Transverse colon (tissue), 4 donors: ENCODE measurements around the gene RAI14. TPM values are rescaled to one million over a fixed set of nuclear protein-coding genes. Genes with fewer than 3 reads are reported as not detected.

Experiments
- DNase-seq: peaks from one replicate; pipeline ENCODE4 v3.0.0-alpha.2; 2019
- H3K27ac ChIP-seq, 4 donors: fragments of 200-600 bp; sonication (generic); 2 replicates each; pipeline ENCODE4 v1.5.1; 2016 to 2018; ENCODE audit warnings: inconsistent platforms in 4 of 4
- H3K27me3 ChIP-seq: fragments of 200-600 bp; sonication (generic); 2 replicates; pipeline ENCODE4 v1.5.1; 2017; ENCODE audit warnings: inconsistent platforms
- H3K36me3 ChIP-seq, 4 donors: fragments of 200-600 bp; sonication (generic); 2 replicates each; pipeline ENCODE4 v1.5.1; 2017 to 2019; ENCODE audit warnings: inconsistent platforms in 4 of 4
- H3K4me1 ChIP-seq, 4 donors: fragments of 200-600 bp; sonication (generic); 2 replicates each; pipeline ENCODE4 v1.5.1; 2017 to 2020; ENCODE audit warnings: inconsistent platforms in 4 of 4
- H3K4me3 ChIP-seq, 4 donors: fragments of 200-600 bp; sonication (generic); 1 replicate in 1 of 4; 2 replicates in 3 of 4; pipeline versions ENCODE4 v1.5.1 to v1.6.1; 2017 to 2019; ENCODE audit warnings: inconsistent platforms in 4 of 4
- H3K9me3 ChIP-seq, 2 donors: fragments of 200-600 bp; sonication (generic); 2 replicates each; pipeline ENCODE4 v1.5.1; 2017 to 2019; ENCODE audit warnings: inconsistent platforms in 2 of 2
- EP300 ChIP-seq: sonication (generic); formaldehyde crosslinking; IDR thresholded peaks from one replicate; pipeline ENCODE4 v1.6.1; 2017; ENCODE audit warnings: antibody characterized with exemption, low read depth
- POLR2A ChIP-seq: fragments of 450-650 bp; IDR thresholded peaks from one replicate; pipeline ENCODE4 v1.6.1; 2016; ENCODE audit warnings: antibody characterized with exemption, mild to moderate bottlenecking, moderate library complexity
- POLR2AphosphoS5 ChIP-seq, 3 donors: sonication (generic); formaldehyde crosslinking; IDR thresholded peaks; one replicate each; pipeline ENCODE4 v1.6.1; 2016; ENCODE audit warnings: antibody characterized with exemption in 3 of 3
- WGBS, 2 donors: methylation state at CpG; one replicate each; pipeline ENCODE4 v1.1.5; 2018; ENCODE audit warnings: low coverage in 1 of 2; 5-methylcytosine and 5-hydroxymethylcytosine counted together
- in situ Hi-C, 4 donors: fragments of 200-750 bp; cut with MboI; loops; one replicate each; pipeline versions ENCODE4 v1.15.0 to v1.15.1; 2017; ENCODE audit warnings: low sequenced_read_pairs in 3 of 4, low pct_ligation_motif_present in 1 of 4, low pct_unique_long_range_greater_than_20kb in 1 of 4
- intact Hi-C: fragments of 100-400 bp; cut with DNase I; formaldehyde crosslinking; loops from one replicate; pipeline ENCODE4 v1.15.1; 2023; ENCODE audit warnings: low total_unique reads
- total RNA-seq, 4 donors: library from RNA; depleted of rRNA; stranded (reverse); fragments of >200 nt; gene quantifications; one replicate each; pipeline ENCODE4 v1.1.0, GENCODE V29; 2016
- TF ChIP-seq, protein P1 (sequence below), 5 experiments: fragments of 200-600 bp in 3 of 5; fragments of 450-650 bp in 2 of 5; sonication (generic) in 3 of 5; IDR thresholded peaks; 1 replicate in 2 of 5; 2 replicates in 3 of 5; pipeline ENCODE4 v1.5.1; 2016 to 2017; ENCODE audit warnings: antibody characterized with exemption in 5 of 5, inconsistent platforms in 3 of 5, mild to moderate bottlenecking in 2 of 5, moderate library complexity in 1 of 5

RAI14 gene
- total RNA-seq, 4 donors from 2014 or later = 13.9 to 18.3 (median 15.3) TPM

DNA sequence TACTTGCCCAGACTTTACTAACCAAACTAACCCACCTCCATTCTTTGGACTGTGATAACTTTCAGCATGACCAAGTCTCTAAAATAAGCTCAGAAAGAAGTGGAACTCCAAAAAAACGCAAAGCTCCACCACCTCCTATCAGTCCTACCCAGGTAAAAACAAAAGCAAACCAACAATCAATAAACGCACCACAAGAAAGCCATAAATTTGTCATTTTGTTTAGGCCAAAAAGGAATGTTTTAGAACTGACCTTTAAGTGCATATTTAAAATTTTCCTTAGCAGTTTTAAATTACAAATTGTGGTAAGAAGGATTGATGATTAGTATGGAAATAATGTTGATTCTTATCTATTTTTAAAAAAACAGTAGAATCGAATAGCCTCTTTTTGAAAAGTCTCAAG lies 157.4 kb downstream of the RAI14 start:
- Histone ChIP-seq H3K27me3 (no peaks in the 10 kb centered on the region), H3K9me3 (no peaks in the 10 kb centered on the region), H3K27ac (no peak overlapping the region), H3K4me3 (no peak overlapping the region), H3K4me1 (no peaks in the 10 kb centered on the region), H3K36me3 (no peaks in the 10 kb centered on the region)
- WGBS, 2 donors = 83 to 86% methylated on average over 3 of the region's 3 CpGs
- in situ Hi-C loops = no loop called here
- intact Hi-C loops = no loop called here
- no peak for TF ChIP-seq POLR2AphosphoS5 (IDR thresholded peaks at IDR 0.05)
- no peak for TF ChIP-seq POLR2A
- no peak for TF ChIP-seq EP300
- TF ChIP-seq, protein P1, sequence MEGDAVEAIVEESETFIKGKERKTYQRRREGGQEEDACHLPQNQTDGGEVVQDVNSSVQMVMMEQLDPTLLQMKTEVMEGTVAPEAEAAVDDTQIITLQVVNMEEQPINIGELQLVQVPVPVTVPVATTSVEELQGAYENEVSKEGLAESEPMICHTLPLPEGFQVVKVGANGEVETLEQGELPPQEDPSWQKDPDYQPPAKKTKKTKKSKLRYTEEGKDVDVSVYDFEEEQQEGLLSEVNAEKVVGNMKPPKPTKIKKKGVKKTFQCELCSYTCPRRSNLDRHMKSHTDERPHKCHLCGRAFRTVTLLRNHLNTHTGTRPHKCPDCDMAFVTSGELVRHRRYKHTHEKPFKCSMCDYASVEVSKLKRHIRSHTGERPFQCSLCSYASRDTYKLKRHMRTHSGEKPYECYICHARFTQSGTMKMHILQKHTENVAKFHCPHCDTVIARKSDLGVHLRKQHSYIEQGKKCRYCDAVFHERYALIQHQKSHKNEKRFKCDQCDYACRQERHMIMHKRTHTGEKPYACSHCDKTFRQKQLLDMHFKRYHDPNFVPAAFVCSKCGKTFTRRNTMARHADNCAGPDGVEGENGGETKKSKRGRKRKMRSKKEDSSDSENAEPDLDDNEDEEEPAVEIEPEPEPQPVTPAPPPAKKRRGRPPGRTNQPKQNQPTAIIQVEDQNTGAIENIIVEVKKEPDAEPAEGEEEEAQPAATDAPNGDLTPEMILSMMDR (IDR thresholded peaks at IDR 0.05) = no peak
- no peak for DNase-seq

DNA sequence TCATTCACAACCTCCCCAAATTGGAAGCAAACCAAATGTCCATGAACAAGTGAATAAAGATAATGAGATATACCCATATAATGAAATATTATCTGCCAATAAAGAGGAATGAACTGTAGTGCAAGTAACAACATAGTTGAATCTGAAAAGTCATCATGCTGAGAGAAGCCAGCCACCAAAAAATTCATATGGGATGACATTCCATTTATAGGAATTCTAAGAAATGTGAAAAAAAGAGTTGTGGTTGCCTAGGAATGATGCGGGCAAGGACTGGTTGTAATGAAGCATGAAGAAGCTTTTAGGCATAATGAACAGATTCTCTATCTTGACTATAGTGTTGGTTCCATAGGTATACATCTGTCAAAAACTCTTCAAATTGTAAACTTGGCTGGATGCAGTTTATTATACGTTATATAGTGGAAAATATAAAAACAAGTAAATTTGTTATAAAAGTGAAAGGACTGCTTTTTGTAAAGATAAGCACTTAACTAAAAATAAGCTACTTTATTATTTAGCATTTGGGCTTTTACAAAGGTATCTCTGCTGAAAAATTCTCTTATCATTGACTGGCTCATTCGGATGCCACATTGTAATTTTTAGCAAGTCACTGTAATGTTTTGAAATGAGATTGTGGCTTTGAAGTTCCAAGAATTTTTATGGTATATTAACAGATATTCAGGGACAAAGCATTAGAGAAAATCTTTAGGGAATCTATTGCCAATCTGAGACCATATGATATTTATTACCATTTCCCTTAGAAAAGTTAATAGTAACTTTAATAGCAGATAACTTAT lies 161.6 kb downstream of the RAI14 start:
- 86 to 92% methylated on average over 3 of the region's 3 CpGs for WGBS, 2 donors
- Histone ChIP-seq H3K27me3 (no peaks in the 10 kb centered on the region), H3K4me1 (no peaks in the 10 kb centered on the region), H3K36me3 (no peaks in the 10 kb centered on the region), H3K27ac (no peak overlapping the region), H3K4me3 (no peak overlapping the region), H3K9me3 (no peaks in the 10 kb centered on the region)
- in situ Hi-C loops = no loop called here
- DNase-seq = no peak
- TF ChIP-seq EP300 = no peak
- TF ChIP-seq, protein P1 (IDR thresholded peaks at IDR 0.05) = no peak
- TF ChIP-seq POLR2A = no peak
- no peak for TF ChIP-seq POLR2AphosphoS5 (IDR thresholded peaks at IDR 0.05)
- intact Hi-C loops = no loop called here

DNA sequence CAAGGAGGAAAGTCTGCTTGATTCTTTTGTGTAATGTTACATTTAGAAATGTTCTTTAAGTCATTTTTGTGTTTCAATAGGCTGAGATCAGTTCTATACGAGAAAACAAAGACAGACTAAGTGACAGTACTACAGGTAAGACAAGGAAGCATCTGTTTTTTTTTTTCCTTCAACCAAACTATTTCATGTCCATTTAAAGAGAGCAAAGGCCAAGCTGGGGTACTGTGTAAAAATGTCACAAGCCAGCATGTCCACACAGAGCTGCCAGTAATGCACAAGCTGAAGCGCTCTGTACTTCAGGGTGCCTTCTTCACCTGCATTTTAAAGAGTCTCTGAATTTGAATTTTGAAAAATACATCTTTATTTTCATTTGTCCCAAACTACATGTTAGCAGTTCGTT lies 162.6 kb downstream of the RAI14 start:
- in situ Hi-C loops = no loop called here
- no peak overlapping the region for H3K27ac ChIP-seq
- H3K27me3 ChIP-seq = no peaks in the 10 kb centered on the region
- WGBS, 2 donors = 84 to 85% methylated on average over 3 of the region's 3 CpGs
- intact Hi-C loops = no loop called here
- H3K9me3 ChIP-seq = no peaks in the 10 kb centered on the region
- no peaks in the 10 kb centered on the region for H3K4me1 ChIP-seq
- peaks cover 0 to 7% (median 0%) of the 10 kb centered on the region in 4 donors for H3K36me3 ChIP-seq
- TF ChIP-seq, protein P1 (IDR thresholded peaks at IDR 0.05) = no peak
- TF ChIP-seq POLR2A = no peak
- no peak for TF ChIP-seq EP300
- no peak for TF ChIP-seq POLR2AphosphoS5 (IDR thresholded peaks at IDR 0.05)
- H3K4me3 ChIP-seq = no peak overlapping the region
- no peak for DNase-seq

DNA sequence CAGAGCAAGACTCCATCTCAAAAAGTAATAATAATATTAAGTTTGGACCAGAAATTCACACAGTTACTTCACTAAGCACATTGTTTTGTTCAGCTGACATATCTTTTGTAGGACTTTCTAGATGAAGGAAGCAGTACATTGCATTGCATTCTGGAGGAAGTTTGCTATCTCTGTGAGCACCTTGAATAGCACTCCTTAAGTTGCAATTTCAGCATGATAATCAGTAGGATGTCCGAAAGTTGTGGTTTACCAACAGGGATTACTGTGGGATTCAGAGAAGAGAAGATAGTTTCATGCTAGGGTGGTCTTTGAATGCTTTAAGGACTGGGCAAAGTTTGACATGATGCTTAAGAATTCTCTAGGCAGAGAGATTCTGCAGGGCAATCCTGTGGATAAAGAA lies 164.5 kb downstream of the RAI14 start:
- no peak overlapping the region for H3K4me3 ChIP-seq
- in situ Hi-C loops = no loop called here

More for the DNA sequence above, 164.5 kb downstream of the RAI14 start:
- Histone ChIP-seq H3K36me3 (peaks cover 0 to 15% (median 0%) of the 10 kb centered on the region in 4 donors), H3K27me3 (no peaks in the 10 kb centered on the region), H3K4me1 (no peaks in the 10 kb centered on the region), H3K9me3 (no peaks in the 10 kb centered on the region), H3K27ac (no peak overlapping the region)
- WGBS, 2 donors = 94% methylated on average over 1 of the region's 1 CpG; no CpG with 5 or more reads in 1 of the 2 donors
- TF ChIP-seq POLR2A (no peak), EP300 (no peak), POLR2AphosphoS5 (IDR thresholded peaks at IDR 0.05) (no peak)
- TF ChIP-seq, protein P1 (IDR thresholded peaks at IDR 0.05) = no peak
- intact Hi-C loops = no loop called here
- DNase-seq = no peak
